Nucleus accumbens (tissue), 56 donors: ENCODE measurements around the gene CCDC60.

ENCODE experiments used
- DNase-seq, 56 donors: peaks; one replicate each; lab custom pipeline; 2025; lab: John Stamatoyannopoulos, UW

CCDC60 gene

DNA sequence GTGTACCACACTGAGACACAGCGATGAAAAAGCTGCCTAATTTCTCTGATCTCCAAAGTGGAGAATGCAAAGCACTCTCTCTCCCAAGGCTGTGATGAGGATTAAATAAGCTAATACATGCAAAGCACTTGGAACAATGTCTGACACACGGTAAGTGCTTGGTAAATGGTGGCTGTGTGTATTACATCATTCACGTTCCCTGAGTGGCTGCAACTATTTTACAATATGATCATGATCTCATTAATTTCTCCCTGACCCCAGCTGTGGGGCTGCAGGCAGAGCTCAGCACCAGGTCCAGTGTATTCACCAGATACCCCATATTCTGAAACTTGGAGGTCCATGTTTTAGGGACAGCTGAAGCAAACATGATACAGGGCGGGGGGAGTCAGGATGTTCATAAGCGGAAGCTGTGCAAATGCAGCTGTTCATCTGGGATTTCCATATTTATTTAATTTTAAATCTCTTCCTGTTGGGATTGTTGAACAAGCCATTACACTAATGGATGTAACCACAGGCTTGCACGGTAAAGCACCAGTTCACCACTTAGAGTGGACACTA, 106.4 kb downstream of the CCDC60 start:
- no peak for DNase-seq

GRCh38 chr12:119444462-119445044, 110.0 kb downstream of the CCDC60 start:
- DNase-seq, result peak in 25 of 56 donors; percentile 0 to 43 (median 2)

- no peak for DNase-seq
Observed at GRCh38 chr12:119446459-119446858, 111.9 kb downstream of the CCDC60 start.

GRCh38 chr12:119447126-119447525, 112.6 kb downstream of the CCDC60 start:
- no peak for DNase-seq

DNA sequence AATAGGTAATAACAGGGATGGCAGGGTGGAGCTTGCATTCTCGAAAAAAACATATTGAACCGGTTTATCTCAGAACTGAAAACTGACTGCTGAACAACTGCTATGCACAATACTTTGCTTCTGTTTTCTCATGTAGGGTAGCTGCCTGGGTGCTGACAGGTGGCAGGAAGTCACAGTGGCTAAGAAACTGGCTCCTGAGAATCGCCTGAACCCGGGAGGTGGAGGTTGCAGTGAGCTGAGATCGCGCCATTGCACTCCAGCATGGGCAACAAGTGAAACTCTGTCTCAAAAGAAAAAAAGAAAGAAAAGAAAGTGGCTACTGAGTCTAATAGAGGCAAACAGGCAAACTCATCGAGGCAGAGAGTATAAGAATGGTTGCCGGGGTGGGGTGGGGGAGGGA, 113.1 kb downstream of the CCDC60 start:
- no peak for DNase-seq

GRCh38 chr12:119448611-119449131, 114.1 kb downstream of the CCDC60 start:
- no peak for DNase-seq

DNA sequence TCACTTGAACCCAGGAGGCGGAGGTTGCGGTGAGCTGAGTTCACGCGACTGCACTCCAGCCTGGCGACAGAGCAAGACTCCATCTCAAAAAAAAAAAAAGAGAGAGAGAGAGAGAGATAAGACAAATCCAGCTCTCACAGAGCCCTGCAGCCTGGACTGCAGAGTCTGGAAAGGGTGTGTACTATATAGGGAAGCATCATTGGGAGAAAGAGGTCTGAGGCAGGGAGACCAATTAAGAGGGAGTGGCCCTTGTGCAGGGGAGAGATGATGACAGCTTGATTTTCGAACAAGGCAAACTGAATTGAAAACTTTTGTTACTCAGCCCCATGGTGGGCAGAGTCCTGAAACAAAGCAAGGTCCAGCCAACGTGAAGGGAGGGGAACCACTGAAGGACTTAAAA, 116.2 kb downstream of the CCDC60 start:
- no peak for DNase-seq

- no peak for DNase-seq
Observed at GRCh38 chr12:119456824-119457223, 122.3 kb downstream of the CCDC60 start.

GRCh38 chr12:119457271-119457670, 122.7 kb downstream of the CCDC60 start:
- DNase-seq, result no peak

- no peak for DNase-seq
Observed at GRCh38 chr12:119459481-119459880, 125.0 kb downstream of the CCDC60 start.

DNA sequence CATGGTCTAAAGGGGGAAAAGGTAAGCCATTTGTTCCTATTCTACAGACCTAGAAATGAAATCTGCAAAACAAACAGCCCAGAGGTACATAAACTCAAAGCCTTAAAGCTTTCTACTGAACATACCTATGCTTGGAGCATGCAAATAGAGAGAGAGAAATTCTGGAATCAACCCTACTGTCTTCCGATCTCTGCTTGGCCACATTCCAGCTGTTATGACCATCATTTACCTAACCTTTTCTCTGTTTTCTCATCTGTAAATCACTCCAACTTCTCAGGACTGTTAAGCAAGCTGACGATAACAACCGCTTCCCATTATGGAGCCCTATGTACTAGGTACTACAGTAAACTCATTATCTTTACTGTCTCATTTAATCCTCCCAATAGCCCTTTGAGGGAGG, 126.3 kb downstream of the CCDC60 start:
- DNase-seq, result no peak

GRCh38 chr12:119461636-119462214, 127.2 kb downstream of the CCDC60 start:
- DNase-seq, result no peak

- DNase-seq, result no peak
Observed at GRCh38 chr12:119463211-119463926, 128.8 kb downstream of the CCDC60 start.

DNA sequence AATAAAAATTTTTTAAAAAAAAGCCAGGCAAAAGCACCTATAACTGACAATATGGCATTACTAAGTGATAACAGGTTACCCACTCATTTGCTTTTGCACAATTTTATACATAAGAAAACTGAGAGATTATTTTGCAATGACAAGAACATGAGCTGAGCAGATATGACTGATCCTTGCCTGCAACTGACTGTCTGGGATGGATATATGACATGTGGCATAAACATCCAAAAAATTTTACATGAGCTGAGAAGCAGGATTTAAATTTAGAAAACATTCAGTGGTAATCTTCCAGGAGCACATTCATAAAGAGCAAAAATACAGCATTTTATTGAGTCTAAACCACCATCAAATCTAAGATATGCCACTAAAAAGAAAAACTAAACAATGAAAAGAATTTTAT, 133.8 kb downstream of the CCDC60 start:
- no peak for DNase-seq

GRCh38 chr12:119475650-119476049, 141.1 kb downstream of the CCDC60 start:
- no peak for DNase-seq

DNA sequence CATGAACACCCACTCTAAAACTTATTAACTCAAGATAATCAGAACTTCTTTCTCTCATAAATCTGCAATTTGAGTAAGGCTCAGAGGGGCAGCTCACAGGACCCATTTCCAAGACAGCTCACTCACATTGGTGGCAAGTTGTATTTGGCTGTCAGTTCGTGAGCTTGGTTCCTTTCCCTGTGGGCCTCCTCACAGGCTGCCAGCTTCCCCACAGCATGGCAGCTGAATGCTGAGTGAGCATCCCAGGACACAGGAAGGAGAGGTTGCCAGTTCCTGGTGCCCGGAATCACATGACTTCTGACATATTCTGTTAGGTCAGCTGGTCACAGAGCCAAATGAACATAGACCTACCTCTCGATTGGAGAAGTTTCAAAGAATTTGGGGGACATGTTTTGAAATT, 142.4 kb downstream of the CCDC60 start:
- no peak for DNase-seq

DNA sequence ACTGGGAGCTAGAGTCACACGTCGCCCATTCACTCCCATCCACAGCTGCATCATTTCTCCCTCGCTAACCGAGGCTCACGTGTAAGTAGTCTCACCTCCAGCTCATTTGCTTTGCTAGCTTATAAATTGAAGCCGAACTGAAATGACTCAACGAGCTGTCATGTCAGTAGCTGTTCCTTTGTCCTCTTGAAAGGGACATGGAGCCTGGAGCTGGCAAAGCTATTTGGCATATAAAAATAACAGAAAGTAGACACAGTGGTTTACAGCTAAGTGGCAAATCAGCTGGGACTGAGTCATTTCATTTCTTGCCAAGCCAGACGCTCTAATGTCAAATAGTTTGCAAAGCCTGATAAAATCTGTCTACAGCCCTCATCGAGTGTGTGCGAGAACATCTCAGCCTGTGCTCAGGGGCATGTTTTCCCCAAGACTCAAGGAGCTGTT, 144.6 kb downstream of the CCDC60 start:
- peak in 8 of 56 donors; percentile 1 to 16 (median 10) for DNase-seq

- no peak for DNase-seq
Observed at GRCh38 chr12:119480551-119480950, 146.0 kb downstream of the CCDC60 start.

DNA sequence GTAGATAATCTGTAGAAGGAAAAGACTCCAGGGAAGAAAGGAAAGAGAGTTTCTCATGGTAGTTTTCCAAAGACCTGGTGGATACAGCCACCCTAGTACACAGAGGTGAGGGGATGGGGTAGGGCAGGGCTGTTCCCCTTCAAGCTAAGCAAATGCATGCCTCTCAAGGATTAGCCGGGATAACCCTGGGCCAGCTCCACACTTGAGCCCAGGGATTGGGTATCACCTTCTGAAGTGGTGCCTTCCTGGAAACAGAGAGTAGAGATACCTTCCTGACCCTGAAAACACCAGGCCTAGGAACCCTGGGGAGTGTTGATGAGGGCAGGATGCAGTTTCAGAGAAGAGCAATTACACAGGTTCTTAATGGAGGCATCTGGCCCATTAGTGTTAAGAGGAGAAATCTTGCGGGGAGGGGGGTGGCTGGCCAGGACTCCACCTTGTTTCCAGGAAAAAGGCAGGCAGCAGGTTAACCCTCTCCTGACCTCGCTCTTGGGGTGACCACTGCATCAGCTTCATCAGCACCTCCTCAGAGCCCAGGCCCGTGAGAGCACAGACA, 152.1 kb downstream of the CCDC60 start:
- DNase-seq, result no peak

DNA sequence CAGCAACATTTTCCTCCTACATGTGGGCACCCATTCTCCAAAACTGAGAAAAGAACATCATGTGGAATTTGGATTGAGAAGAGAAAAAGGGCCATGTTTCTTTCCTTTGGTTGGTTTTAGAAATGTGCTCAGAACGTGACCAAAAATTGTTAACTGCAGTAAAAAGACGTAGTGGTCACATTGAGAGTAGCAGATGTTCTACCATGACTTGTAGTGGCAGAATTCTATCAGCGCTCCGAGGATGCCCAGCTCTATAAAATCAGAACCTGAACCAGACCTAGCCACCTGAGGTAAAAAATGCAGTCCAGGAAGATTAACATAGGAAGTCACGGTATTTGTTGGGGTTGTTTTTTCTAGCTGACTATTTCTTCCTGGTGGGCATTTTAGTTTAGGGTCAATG, 157.3 kb downstream of the CCDC60 start:
- DNase-seq, result no peak

GRCh38 chr12:119500209-119500608, 165.7 kb downstream of the CCDC60 start:
- no peak for DNase-seq
